Ishikawa (cell line): ENCODE data around the gene ALDH2.

Experiments used
- CREB1 ChIP-seq: IDR thresholded peaks from 2 replicates; pipeline ENCODE4 v1.6.1; 2012; ENCODE audit warnings: low read depth
- EGR1 ChIP-seq: IDR thresholded peaks from 2 replicates; pipeline ENCODE4 v1.6.1; 2012
- EP300 ChIP-seq: IDR thresholded peaks from 2 replicates; pipeline ENCODE4 v1.6.1; 2012; ENCODE audit warnings: borderline replicate concordance
- RAD21 ChIP-seq: IDR thresholded peaks from 2 replicates; pipeline ENCODE4 v1.6.1; 2012; ENCODE audit warnings: low read depth
- REST ChIP-seq: IDR thresholded peaks from 2 replicates; pipeline ENCODE4 v1.6.1; 2012; ENCODE audit warnings: low read depth, mild to moderate bottlenecking
- TAF1 ChIP-seq: IDR thresholded peaks from 2 replicates; pipeline ENCODE4 v1.6.1; 2012; ENCODE audit warnings: low read depth, mild to moderate bottlenecking
- USF1 ChIP-seq: IDR thresholded peaks from 2 replicates; pipeline ENCODE4 v1.6.1; 2012
- YY1 ChIP-seq: IDR thresholded peaks from 2 replicates; pipeline ENCODE4 v1.6.1; 2012; ENCODE audit warnings: low read depth

GRCh38 chr12:111732786-111733185, 33.9 kb upstream of the ALDH2 start:
- no peak for TF ChIP-seq YY1
- TF ChIP-seq TAF1: no peak
- no peak for TF ChIP-seq EGR1
- no peak for TF ChIP-seq USF1
- TF ChIP-seq EP300: no peak
- TF ChIP-seq CREB1: no peak
- no peak for TF ChIP-seq REST
- TF ChIP-seq RAD21: no peak
